ENCODE data around the gene NSMCE1. TPM values are rescaled to one million over a fixed set of nuclear protein-coding genes. Genes with fewer than 3 reads are reported as not detected.
A peak's percentile ranks its signal among the peaks of the same experiment; 100 is the strongest.
"Not testable (repeated sequence)": the region's sequence is repeated elsewhere in the genome, so short reads cannot be mapped to it uniquely, and the experiment has no call there.

NSMCE1 gene
- total RNA-seq, 6 experiments from 2014 or later: 23.7 to 42.3 (median 33.1) TPM

DNA sequence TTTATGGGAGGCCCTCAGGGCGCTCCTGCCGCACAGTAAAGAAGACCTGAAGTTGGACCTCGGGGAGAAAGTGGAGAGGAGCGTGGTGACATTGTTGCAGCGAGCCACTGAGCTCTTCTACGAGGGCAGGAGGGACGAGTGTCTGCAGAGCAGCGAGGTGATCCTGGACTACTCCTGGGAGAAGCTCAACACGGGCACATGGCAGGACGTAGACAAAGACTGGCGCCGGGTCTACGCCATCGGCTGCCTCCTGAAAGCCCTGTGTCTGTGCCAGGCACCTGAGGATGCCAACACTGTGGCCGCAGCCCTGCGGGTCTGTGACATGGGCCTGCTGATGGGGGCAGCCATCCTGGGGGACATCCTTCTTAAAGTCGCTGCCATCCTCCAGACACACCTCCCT, 58.4 kb downstream of the NSMCE1 start:
- DNase-seq: no peak
- Histone ChIP-seq H3K4me3 (no peak overlapping the region), H3K27ac (peak overlapping the region in 1 of 3 donors; percentile 91), H3K27me3 (no peaks in the 10 kb centered on the region), H3K4me1 (peaks cover 0 to 66% (median 28%) of the 10 kb centered on the region in 4 donors), H3K9me3 (no peaks in the 10 kb centered on the region), H3K36me3 (peaks cover 0 to 3% (median 0%) of the 10 kb centered on the region in 4 donors)
- TF ChIP-seq POLR2A (IDR thresholded peaks at IDR 0.05): no peak
- TF ChIP-seq, protein P1, sequence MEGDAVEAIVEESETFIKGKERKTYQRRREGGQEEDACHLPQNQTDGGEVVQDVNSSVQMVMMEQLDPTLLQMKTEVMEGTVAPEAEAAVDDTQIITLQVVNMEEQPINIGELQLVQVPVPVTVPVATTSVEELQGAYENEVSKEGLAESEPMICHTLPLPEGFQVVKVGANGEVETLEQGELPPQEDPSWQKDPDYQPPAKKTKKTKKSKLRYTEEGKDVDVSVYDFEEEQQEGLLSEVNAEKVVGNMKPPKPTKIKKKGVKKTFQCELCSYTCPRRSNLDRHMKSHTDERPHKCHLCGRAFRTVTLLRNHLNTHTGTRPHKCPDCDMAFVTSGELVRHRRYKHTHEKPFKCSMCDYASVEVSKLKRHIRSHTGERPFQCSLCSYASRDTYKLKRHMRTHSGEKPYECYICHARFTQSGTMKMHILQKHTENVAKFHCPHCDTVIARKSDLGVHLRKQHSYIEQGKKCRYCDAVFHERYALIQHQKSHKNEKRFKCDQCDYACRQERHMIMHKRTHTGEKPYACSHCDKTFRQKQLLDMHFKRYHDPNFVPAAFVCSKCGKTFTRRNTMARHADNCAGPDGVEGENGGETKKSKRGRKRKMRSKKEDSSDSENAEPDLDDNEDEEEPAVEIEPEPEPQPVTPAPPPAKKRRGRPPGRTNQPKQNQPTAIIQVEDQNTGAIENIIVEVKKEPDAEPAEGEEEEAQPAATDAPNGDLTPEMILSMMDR (IDR thresholded peaks at IDR 0.05): no peak
- intact Hi-C loops (cut with DNase I): no loop called here
- 80% methylated on average over 1 of the region's 17 CpGs for WGBS (ENCODE audit: insufficient coverage, low coverage, low lambda C conversion rate, missing lambda C conversion rate)
- ATAC-seq: no peak

DNA sequence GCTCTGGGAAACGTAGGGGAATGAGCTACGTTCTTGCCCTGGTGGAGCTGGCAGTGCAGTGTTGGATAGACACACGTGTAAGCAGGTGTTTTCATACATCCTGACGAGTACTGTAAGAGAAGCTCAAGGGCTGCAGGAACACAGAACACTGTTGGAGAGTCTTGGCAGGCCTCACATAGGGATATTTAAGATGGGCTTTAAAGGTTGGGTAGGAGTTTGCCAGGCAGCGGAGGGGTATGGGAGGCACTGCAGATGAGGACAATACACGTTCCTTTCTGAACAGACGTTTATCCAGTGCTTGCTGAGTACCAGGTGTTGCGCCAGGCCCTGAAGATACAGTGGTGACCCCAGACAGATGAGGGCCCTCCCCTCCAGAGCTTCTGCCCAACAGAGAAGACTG, 59.0 kb downstream of the NSMCE1 start:
- 78% methylated on average over 6 of the region's 8 CpGs for WGBS (ENCODE audit: insufficient coverage, low coverage, low lambda C conversion rate, missing lambda C conversion rate)
- Histone ChIP-seq H3K4me1 (peaks cover 0 to 68% (median 30%) of the 10 kb centered on the region in 4 donors), H3K27me3 (no peaks in the 10 kb centered on the region), H3K9me3 (no peaks in the 10 kb centered on the region), H3K36me3 (peaks cover 0 to 3% (median 0%) of the 10 kb centered on the region in 4 donors), H3K4me3 (no peak overlapping the region), H3K27ac (peak overlapping the region in 2 of 3 donors; percentile 3 to 91)
- intact Hi-C loops (cut with DNase I): no loop called here
- DNase-seq (no peak), ATAC-seq (no peak)
- TF ChIP-seq POLR2A (IDR thresholded peaks at IDR 0.05): no peak
- TF ChIP-seq, protein P1 (IDR thresholded peaks at IDR 0.05): no peak

DNA sequence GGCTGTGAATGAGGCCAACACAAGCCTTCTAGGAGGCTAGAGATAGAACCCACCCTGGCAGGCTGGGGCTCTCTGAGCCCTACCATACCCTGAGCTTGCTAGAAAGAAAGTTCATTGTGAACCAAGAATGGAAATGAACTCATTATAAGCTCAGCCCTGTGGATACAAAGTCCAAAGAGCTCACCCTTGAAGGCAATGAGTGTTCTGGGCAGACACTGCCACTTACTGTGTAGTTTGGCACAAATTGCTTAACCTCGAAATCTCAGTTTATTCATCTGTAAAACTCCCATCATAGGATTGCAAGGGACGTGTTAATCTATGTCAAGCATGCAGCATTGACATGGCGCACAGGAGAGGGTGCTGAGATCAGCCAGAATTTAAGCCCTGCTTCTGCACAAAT, 59.8 kb downstream of the NSMCE1 start:
- WGBS (ENCODE audit: insufficient coverage, low coverage, low lambda C conversion rate, missing lambda C conversion rate): 48% methylated on average over 3 of the region's 3 CpGs
- Histone ChIP-seq H3K36me3 (peaks cover 0 to 3% (median 0%) of the 10 kb centered on the region in 4 donors), H3K27me3 (no peaks in the 10 kb centered on the region), H3K27ac (peak overlapping the region; percentile 52 to 91 (median 53)), H3K9me3 (no peaks in the 10 kb centered on the region), H3K4me3 (no peak overlapping the region), H3K4me1 (peaks cover 0 to 68% (median 29%) of the 10 kb centered on the region in 4 donors)
- no peak for TF ChIP-seq POLR2A (IDR thresholded peaks at IDR 0.05)
- TF ChIP-seq, protein P1 (IDR thresholded peaks at IDR 0.05): no peak
- ATAC-seq: peak; percentile 52 to 67 (median 64)
- intact Hi-C loops (cut with DNase I): no loop called here
- peak in 1 of 3 donors; percentile 70 for DNase-seq

DNA sequence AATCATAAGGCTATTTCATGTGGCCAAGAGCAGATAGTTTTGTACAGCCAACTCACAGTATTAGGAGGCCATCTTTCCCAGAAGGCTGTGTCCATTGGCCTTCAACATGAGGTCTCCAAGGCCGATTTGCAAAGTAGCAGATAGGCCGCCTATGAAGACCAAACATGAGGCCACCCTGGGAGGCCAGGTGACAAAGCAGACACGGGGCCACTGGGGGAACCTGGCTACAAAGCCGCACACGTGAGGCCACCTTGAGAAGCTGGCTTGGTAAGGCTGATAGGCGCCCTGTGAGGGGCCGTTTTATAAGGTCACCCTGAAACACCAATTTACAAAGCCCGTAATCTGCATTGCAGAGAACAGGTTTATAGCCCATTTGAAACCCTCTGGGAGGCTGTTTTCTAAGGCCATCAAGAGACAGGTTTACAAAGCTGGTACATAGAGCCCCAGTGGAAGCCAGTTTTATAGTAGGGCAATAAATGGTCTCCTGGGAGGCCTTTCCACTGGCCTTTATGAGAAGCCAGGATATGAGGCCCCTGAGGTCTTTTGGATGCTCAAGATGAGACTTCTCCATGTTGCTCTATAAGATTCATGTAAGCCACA, 60.4 kb downstream of the NSMCE1 start:
- peak overlapping the region; percentile 52 to 91 (median 53) for H3K27ac ChIP-seq
- peaks cover 0 to 3% (median 0%) of the 10 kb centered on the region in 4 donors for H3K36me3 ChIP-seq
- DNase-seq (no peak), ATAC-seq (no peak)
- H3K4me3 ChIP-seq: no peak overlapping the region
- intact Hi-C loops (cut with DNase I): no loop called here
- no peaks in the 10 kb centered on the region for H3K27me3 ChIP-seq
- H3K4me1 ChIP-seq: peaks cover 0 to 62% (median 26%) of the 10 kb centered on the region in 4 donors
- no peak for TF ChIP-seq POLR2A (IDR thresholded peaks at IDR 0.05)
- TF ChIP-seq, protein P1 (IDR thresholded peaks at IDR 0.05): no peak
- H3K9me3 ChIP-seq: no peaks in the 10 kb centered on the region
- WGBS (ENCODE audit: insufficient coverage, low coverage, low lambda C conversion rate, missing lambda C conversion rate): no CpG with 5 or more reads among the region's 8 CpGs

DNA sequence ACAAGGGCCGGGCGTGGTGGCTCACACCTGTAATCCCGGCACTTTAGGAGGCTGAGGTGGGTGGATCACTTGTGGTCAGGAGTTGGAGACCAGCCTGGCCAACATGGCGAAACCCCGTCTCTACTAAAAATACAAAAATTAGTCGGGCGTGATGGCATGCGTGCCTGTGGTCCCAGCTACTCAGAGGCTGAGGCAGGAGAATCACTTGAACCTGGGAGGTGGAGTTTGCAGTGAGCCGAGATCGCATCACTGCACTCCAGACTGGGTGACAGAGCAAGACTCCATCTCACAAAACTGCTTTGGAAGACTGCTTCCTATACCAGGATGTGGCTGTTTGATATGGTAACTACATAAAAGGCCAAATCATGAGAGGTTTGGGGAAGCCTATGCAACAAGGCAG, 61.5 kb downstream of the NSMCE1 start:
- H3K9me3 ChIP-seq; H3K27ac ChIP-seq; intact Hi-C loops (cut with DNase I); H3K4me3 ChIP-seq; DNase-seq; H3K27me3 ChIP-seq; ATAC-seq; H3K36me3 ChIP-seq: not testable (repeated sequence)
- peaks cover 0 to 56% (median 24%) of the 10 kb centered on the region in 4 donors for H3K4me1 ChIP-seq
- 93% methylated on average over 10 of the region's 10 CpGs for WGBS (ENCODE audit: insufficient coverage, low coverage, low lambda C conversion rate, missing lambda C conversion rate)
